NCI-H1048 (cell line): Measurements from ENCODE around the gene KIR2DL1.
"Not testable (repeated sequence)": the region's sequence is repeated elsewhere in the genome, so short reads cannot be mapped to it uniquely, and the experiment has no call there.

Source experiments
- DNase-seq: peaks from one replicate; lab custom pipeline; 2025; lab: John Stamatoyannopoulos, UW

The KIR2DL1 gene

GRCh38 chr19:54817670-54818536, 48.3 kb downstream of the KIR2DL1 start:
- no peak for DNase-seq

GRCh38 chr19:54824416-54824815, 54.8 kb downstream of the KIR2DL1 start:
- not testable (repeated sequence) for DNase-seq

- not testable (repeated sequence) for DNase-seq
These were observed 55.7 kb downstream of the KIR2DL1 start for GRCh38 chr19:54825326-54825725.

GRCh38 chr19:54828064-54828463, 58.5 kb downstream of the KIR2DL1 start:
- DNase-seq = not testable (repeated sequence)

- not testable (repeated sequence) for DNase-seq
These were observed 62.9 kb downstream of the KIR2DL1 start, which contains the start of gene KIR2DS4 for GRCh38 chr19:54832496-54832895. Gene KIR2DS4 (plus strand): TSS chr19:54832676.
